Gastroesophageal sphincter (tissue), 4 donors: Measurements from ENCODE around the gene RESP18. TPM values are rescaled to one million over a fixed set of nuclear protein-coding genes. Genes with fewer than 3 reads are reported as not detected.
A peak's percentile ranks its signal among the peaks of the same experiment; 100 is the strongest.

Experiments used
- ATAC-seq: fragments of 150-250 bp; one replicate; pipeline ENCODE4 v1.9.1; 2016; ENCODE audit warnings: mild to moderate bottlenecking, moderate library complexity
- H3K27ac ChIP-seq, 4 donors: fragments of 200-600 bp; sonication (generic) in 3 of 4; 1 replicate in 3 of 4; 2 replicates in 1 of 4; pipeline ENCODE4 v1.5.1; 2016 to 2019
- H3K27me3 ChIP-seq: fragments of 200-600 bp; sonication (generic); one replicate; pipeline ENCODE4 v1.5.1; 2019
- H3K36me3 ChIP-seq, 2 donors: fragments of 200-600 bp; sonication (generic); one replicate each; pipeline ENCODE4 v1.5.1; 2019; ENCODE audit warnings: control low read depth in 1 of 2
- H3K4me1 ChIP-seq, 3 donors: fragments of 200-600 bp; sonication (generic); 1 replicate in 2 of 3; 2 replicates in 1 of 3; pipeline ENCODE4 v1.5.1; 2016 to 2019; ENCODE audit warnings: control low read depth in 2 of 3
- H3K4me3 ChIP-seq, 2 donors: fragments of 200-600 bp; sonication (generic); one replicate each; pipeline ENCODE4 v1.5.1; 2019; ENCODE audit warnings: mild to moderate bottlenecking in 1 of 2, moderate library complexity in 1 of 2
- H3K9me3 ChIP-seq, 3 donors: fragments of 200-600 bp; sonication (generic); one replicate each; pipeline ENCODE4 v1.5.1; 2017 to 2019; ENCODE audit warnings: control low read depth in 2 of 3
- CTCF ChIP-seq, 4 experiments: fragments of 200-600 bp in 2 of 4; fragments of 450-650 bp in 2 of 4; sonication (generic) in 1 of 4; IDR thresholded peaks; one replicate each; pipeline ENCODE4 v1.5.1; 2017 to 2019; ENCODE audit warnings: antibody characterized with exemption in 4 of 4, mild to moderate bottlenecking in 2 of 4, moderate library complexity in 2 of 4
- EP300 ChIP-seq: sonication (generic); formaldehyde crosslinking; IDR thresholded peaks from one replicate; pipeline ENCODE4 v1.6.1; 2017; ENCODE audit warnings: antibody characterized with exemption, mild to moderate bottlenecking
- POLR2A ChIP-seq, 2 donors: fragments of 450-650 bp; IDR thresholded peaks; one replicate each; pipeline ENCODE4 v1.6.1; 2017; ENCODE audit warnings: antibody characterized with exemption in 2 of 2, mild to moderate bottlenecking in 2 of 2, moderate library complexity in 1 of 2
- POLR2AphosphoS5 ChIP-seq: sonication (generic); formaldehyde crosslinking; IDR thresholded peaks from one replicate; pipeline ENCODE4 v1.6.1; 2017; ENCODE audit warnings: antibody characterized with exemption
- WGBS, 2 donors: methylation state at CpG; one replicate each; pipeline ENCODE4 v1.1.5; 2018; ENCODE audit warnings: low coverage in 1 of 2; 5-methylcytosine and 5-hydroxymethylcytosine counted together
- total RNA-seq, 4 donors: library from RNA; depleted of rRNA; stranded (reverse); fragments of >200 nt; gene quantifications; one replicate each; pipeline ENCODE4 v1.1.0, GENCODE V29; 2016

The RESP18 gene
- total RNA-seq, 4 donors from 2014 or later = not detected

- no peak overlapping the region for H3K27ac ChIP-seq
- H3K4me1 ChIP-seq = peaks cover 0 to 7% (median 0%) of the 10 kb centered on the region in 3 donors
- H3K4me3 ChIP-seq = no peak overlapping the region
- ATAC-seq = no peak
- no peaks in the 10 kb centered on the region for H3K36me3 ChIP-seq
- TF ChIP-seq CTCF (IDR thresholded peaks at IDR 0.05) (no peak), POLR2A (IDR thresholded peaks at IDR 0.05) (no peak), POLR2AphosphoS5 (no peak), EP300 (no peak)
- H3K9me3 ChIP-seq = no peaks in the 10 kb centered on the region
- peaks cover 71% of the 10 kb centered on the region for H3K27me3 ChIP-seq
- WGBS, 2 donors = 20 to 63% methylated on average over 1 to 3 of the region's 11 CpGs
Measured at GRCh38 chr2:219302412-219302968, 30.1 kb downstream of the RESP18 start.

GRCh38 chr2:219300022-219300421 lies 32.5 kb downstream of the RESP18 start:
- no peak overlapping the region for H3K4me3 ChIP-seq
- TF ChIP-seq POLR2AphosphoS5 = no peak
- TF ChIP-seq EP300 = no peak
- no peak for TF ChIP-seq CTCF (IDR thresholded peaks at IDR 0.05)
- TF ChIP-seq POLR2A (IDR thresholded peaks at IDR 0.05) = no peak
- peaks cover 46% of the 10 kb centered on the region for H3K27me3 ChIP-seq
- peaks cover 0 to 12% (median 3%) of the 10 kb centered on the region in 3 donors for H3K4me1 ChIP-seq
- no peak for ATAC-seq
- no peaks in the 10 kb centered on the region for H3K36me3 ChIP-seq
- H3K9me3 ChIP-seq = no peaks in the 10 kb centered on the region
- H3K27ac ChIP-seq = no peak overlapping the region
- 47% methylated on average over 3 of the region's 5 CpGs; no CpG with 5 or more reads in 1 of the 2 donors for WGBS, 2 donors

GRCh38 chr2:219299372-219299760 lies 33.2 kb downstream of the RESP18 start:
- no CpG with 5 or more reads among the region's 6 CpGs for WGBS, 2 donors
- Histone ChIP-seq H3K4me3 (no peak overlapping the region), H3K36me3 (no peaks in the 10 kb centered on the region), H3K27me3 (peaks cover 45% of the 10 kb centered on the region), H3K9me3 (no peaks in the 10 kb centered on the region), H3K4me1 (peaks cover 0 to 17% (median 4%) of the 10 kb centered on the region in 3 donors), H3K27ac (no peak overlapping the region)
- TF ChIP-seq EP300 = no peak
- no peak for TF ChIP-seq POLR2AphosphoS5
- no peak for TF ChIP-seq POLR2A (IDR thresholded peaks at IDR 0.05)
- no peak for TF ChIP-seq CTCF (IDR thresholded peaks at IDR 0.05)
- no peak for ATAC-seq

- H3K4me1 ChIP-seq = peaks cover 0 to 22% (median 4%) of the 10 kb centered on the region in 3 donors
- 0 to 67% methylated on average over 3 to 10 of the region's 15 CpGs for WGBS, 2 donors
- H3K4me3 ChIP-seq = no peak overlapping the region
- H3K9me3 ChIP-seq = no peaks in the 10 kb centered on the region
- no peak overlapping the region for H3K27ac ChIP-seq
- H3K27me3 ChIP-seq = peaks cover 43% of the 10 kb centered on the region
- TF ChIP-seq EP300 (no peak), CTCF (IDR thresholded peaks at IDR 0.05) (peak; percentile 97 to 100 (median 99))
- ATAC-seq = peak; percentile 71
- H3K36me3 ChIP-seq = no peaks in the 10 kb centered on the region
Measured at GRCh38 chr2:219298759-219299371, 33.7 kb downstream of the RESP18 start.
